Stomach (tissue), 9 donors: Measurements from ENCODE around the gene MIPEP. TPM values are rescaled to one million over a fixed set of nuclear protein-coding genes. Genes with fewer than 3 reads are reported as not detected.

ENCODE experiments used
- DNase-seq, 2 donors: peaks; one replicate each; pipeline versions ENCODE4 v3.0.0 to v3.0.0-alpha.2; 2013 to 2019
- H3K27ac ChIP-seq, 5 donors: fragments of 200-600 bp in 4 of 5; sonication (generic) in 4 of 5; one replicate each; pipeline ENCODE4 v1.5.1; 2013 to 2019; ENCODE audit warnings: mild to moderate bottlenecking in 1 of 5, moderate library complexity in 1 of 5
- H3K27me3 ChIP-seq, 3 donors: fragments of 200-600 bp; sonication (generic); one replicate each; pipeline ENCODE4 v1.5.1; 2017 to 2019; ENCODE audit warnings: mixed run types in 1 of 3
- H3K36me3 ChIP-seq, 4 donors: fragments of 200-600 bp; sonication (generic); 1 replicate in 3 of 4; 2 replicates in 1 of 4; pipeline ENCODE4 v1.5.1; 2016 to 2019
- H3K4me1 ChIP-seq, 4 donors: fragments of 200-600 bp; sonication (generic); one replicate each; pipeline ENCODE4 v1.5.1; 2016 to 2019
- H3K4me3 ChIP-seq, 4 donors: fragments of 200-600 bp; sonication (generic) in 3 of 4; one replicate each; pipeline ENCODE4 v1.5.1; 2016 to 2019; ENCODE audit warnings: mild to moderate bottlenecking in 1 of 4
- H3K9me3 ChIP-seq, 4 donors: fragments of 200-600 bp; sonication (generic); one replicate each; pipeline ENCODE4 v1.5.1; 2016 to 2019
- EP300 ChIP-seq: sonication (generic); formaldehyde crosslinking; IDR thresholded peaks from one replicate; pipeline ENCODE4 v1.6.1; 2017; ENCODE audit warnings: antibody characterized with exemption
- POLR2A ChIP-seq, 4 donors: fragments of 450-650 bp; IDR thresholded peaks; one replicate each; pipeline ENCODE4 v1.6.1; 2016; ENCODE audit warnings: antibody characterized with exemption in 4 of 4, control low read depth in 2 of 4, mild to moderate bottlenecking in 1 of 4, moderate library complexity in 1 of 4
- POLR2AphosphoS5 ChIP-seq, 3 donors: sonication (generic); formaldehyde crosslinking; IDR thresholded peaks; one replicate each; pipeline ENCODE4 v1.6.1; 2016; ENCODE audit warnings: antibody characterized with exemption in 3 of 3
- WGBS, 5 donors: extraction: QIAGEN DNeasy Blood & Tissue Kit in 3 of 5; methylation state at CpG; one replicate each; pipeline versions ENCODE4 v1.1.5 to v1.1.7; 2013 to 2018; 5-methylcytosine and 5-hydroxymethylcytosine counted together
- intact Hi-C: fragments of 100-400 bp; cut with DNase I; formaldehyde crosslinking; loops from one replicate; pipeline ENCODE4 v1.15.1; 2023; ENCODE audit warnings: low total_unique reads
- polyA plus RNA-seq, 3 donors: library from polyadenylated mRNA; stranded (reverse); fragments of 200-250 nt; gene quantifications; one replicate each; pipeline ENCODE4 v1.2.3, GENCODE V29; 2013
- total RNA-seq, 5 donors: library from RNA; depleted of rRNA; stranded (reverse); fragments of >200 nt; gene quantifications; one replicate each; pipeline versions ENCODE4 v1.1.0 to v1.2.3, GENCODE V29; 2014 to 2016
- TF ChIP-seq, protein P1 (sequence below), 7 experiments: fragments of 450-650 bp in 4 of 7; fragments of 200-600 bp in 3 of 7; sonication (generic) in 3 of 7; IDR thresholded peaks; one replicate each; pipeline ENCODE4 v1.5.1; 2016 to 2019; ENCODE audit warnings: antibody characterized with exemption in 7 of 7, control low read depth in 2 of 7, mild to moderate bottlenecking in 1 of 7
- donor health status: healthy with polysubstance abuse.
- donor health status: Bipolar disorder and iron deficiency.
- donor health status: healthy.

The MIPEP gene
- total and polyA plus RNA-seq, 8 donors = 1.2 to 43.2 (median 15.2) TPM

- intact Hi-C loops = no loop called here
Observed at GRCh38 chr13:23866420-23867026, 22.7 kb downstream of the MIPEP start.

DNA sequence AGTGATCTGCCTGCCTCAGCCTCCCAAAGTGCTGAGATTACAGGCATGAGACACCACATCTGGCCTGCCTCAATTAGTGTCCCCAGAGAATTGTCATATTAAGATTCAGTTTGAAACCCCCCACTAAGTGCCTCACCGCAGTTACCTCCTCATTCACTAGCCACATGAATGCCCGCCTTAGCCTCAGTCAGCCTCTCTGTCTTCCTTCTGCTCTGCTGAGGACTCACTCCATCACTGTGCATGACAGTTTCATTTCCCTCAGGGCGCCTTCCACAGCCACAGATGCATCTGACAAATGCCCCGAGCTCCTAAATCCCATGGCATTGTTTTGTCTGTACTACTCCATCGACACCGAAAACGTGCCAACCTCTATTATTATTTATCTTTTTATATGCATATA, 23.3 kb downstream of the MIPEP start:
- H3K27ac ChIP-seq = no peak overlapping the region
- peaks cover 5 to 18% (median 12%) of the 10 kb centered on the region in 4 donors for H3K36me3 ChIP-seq
- peaks cover 0 to 19% (median 0%) of the 10 kb centered on the region in 4 donors for H3K4me1 ChIP-seq
- WGBS, 5 donors = 91 to 96% (median 93%) methylated on average over 7 of the region's 7 CpGs
- no peak for TF ChIP-seq POLR2A (IDR thresholded peaks at IDR 0.05)
- no peak for TF ChIP-seq POLR2AphosphoS5 (IDR thresholded peaks at IDR 0.05)
- TF ChIP-seq EP300 = no peak
- H3K4me3 ChIP-seq = no peak overlapping the region
- intact Hi-C loops = no loop called here
- no peak for DNase-seq
- H3K27me3 ChIP-seq = no peaks in the 10 kb centered on the region
- no peaks in the 10 kb centered on the region for H3K9me3 ChIP-seq

More at GRCh38 chr13:23866420-23867026, 22.7 kb downstream of the MIPEP start:
- 55 to 83% (median 58%) methylated on average over 9 of the region's 9 CpGs for WGBS, 5 donors
- TF ChIP-seq POLR2AphosphoS5 (IDR thresholded peaks at IDR 0.05) = no peak
- no peak for TF ChIP-seq POLR2A (IDR thresholded peaks at IDR 0.05)
- TF ChIP-seq, protein P1, sequence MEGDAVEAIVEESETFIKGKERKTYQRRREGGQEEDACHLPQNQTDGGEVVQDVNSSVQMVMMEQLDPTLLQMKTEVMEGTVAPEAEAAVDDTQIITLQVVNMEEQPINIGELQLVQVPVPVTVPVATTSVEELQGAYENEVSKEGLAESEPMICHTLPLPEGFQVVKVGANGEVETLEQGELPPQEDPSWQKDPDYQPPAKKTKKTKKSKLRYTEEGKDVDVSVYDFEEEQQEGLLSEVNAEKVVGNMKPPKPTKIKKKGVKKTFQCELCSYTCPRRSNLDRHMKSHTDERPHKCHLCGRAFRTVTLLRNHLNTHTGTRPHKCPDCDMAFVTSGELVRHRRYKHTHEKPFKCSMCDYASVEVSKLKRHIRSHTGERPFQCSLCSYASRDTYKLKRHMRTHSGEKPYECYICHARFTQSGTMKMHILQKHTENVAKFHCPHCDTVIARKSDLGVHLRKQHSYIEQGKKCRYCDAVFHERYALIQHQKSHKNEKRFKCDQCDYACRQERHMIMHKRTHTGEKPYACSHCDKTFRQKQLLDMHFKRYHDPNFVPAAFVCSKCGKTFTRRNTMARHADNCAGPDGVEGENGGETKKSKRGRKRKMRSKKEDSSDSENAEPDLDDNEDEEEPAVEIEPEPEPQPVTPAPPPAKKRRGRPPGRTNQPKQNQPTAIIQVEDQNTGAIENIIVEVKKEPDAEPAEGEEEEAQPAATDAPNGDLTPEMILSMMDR (IDR thresholded peaks at IDR 0.05) = no peak
- no peak for TF ChIP-seq EP300
- H3K36me3 ChIP-seq = peaks cover 4 to 11% (median 6%) of the 10 kb centered on the region in 4 donors
- peaks cover 0 to 24% (median 0%) of the 10 kb centered on the region in 4 donors for H3K4me1 ChIP-seq
- H3K27ac ChIP-seq = no peak overlapping the region
- H3K9me3 ChIP-seq = no peaks in the 10 kb centered on the region
- no peak overlapping the region for H3K4me3 ChIP-seq
- no peaks in the 10 kb centered on the region for H3K27me3 ChIP-seq
- peak in 1 of 2 donors; percentile 37 for DNase-seq

GRCh38 chr13:23865026-23865425, 24.2 kb downstream of the MIPEP start:
- intact Hi-C loops = no loop called here
- 13 to 50% (median 40%) methylated on average over 1 of the region's 1 CpG for WGBS, 5 donors

GRCh38 chr13:23861310-23861709, 27.9 kb downstream of the MIPEP start:
- intact Hi-C loops = no loop called here
- peaks cover 0 to 4% (median 0%) of the 10 kb centered on the region in 4 donors for H3K4me1 ChIP-seq
- H3K9me3 ChIP-seq = no peaks in the 10 kb centered on the region
- no peak for TF ChIP-seq EP300
- TF ChIP-seq, protein P1 (IDR thresholded peaks at IDR 0.05) = no peak
- TF ChIP-seq POLR2A (IDR thresholded peaks at IDR 0.05) = no peak
- no peak for TF ChIP-seq POLR2AphosphoS5 (IDR thresholded peaks at IDR 0.05)
- no peak for DNase-seq
- H3K4me3 ChIP-seq = no peak overlapping the region
- no peaks in the 10 kb centered on the region for H3K27me3 ChIP-seq
- peaks cover 5 to 31% (median 20%) of the 10 kb centered on the region in 4 donors for H3K36me3 ChIP-seq
- 83 to 98% (median 93%) methylated on average over 2 of the region's 2 CpGs for WGBS, 5 donors
- H3K27ac ChIP-seq = no peak overlapping the region

More at GRCh38 chr13:23865026-23865425, 24.2 kb downstream of the MIPEP start:
- H3K4me3 ChIP-seq = no peak overlapping the region
- peaks cover 5 to 22% (median 14%) of the 10 kb centered on the region in 4 donors for H3K36me3 ChIP-seq
- peaks cover 0 to 13% (median 0%) of the 10 kb centered on the region in 4 donors for H3K4me1 ChIP-seq
- no peak for DNase-seq
- H3K27me3 ChIP-seq = no peaks in the 10 kb centered on the region
- no peak overlapping the region for H3K27ac ChIP-seq
- TF ChIP-seq POLR2AphosphoS5 (IDR thresholded peaks at IDR 0.05) = no peak
- H3K9me3 ChIP-seq = no peaks in the 10 kb centered on the region

DNA sequence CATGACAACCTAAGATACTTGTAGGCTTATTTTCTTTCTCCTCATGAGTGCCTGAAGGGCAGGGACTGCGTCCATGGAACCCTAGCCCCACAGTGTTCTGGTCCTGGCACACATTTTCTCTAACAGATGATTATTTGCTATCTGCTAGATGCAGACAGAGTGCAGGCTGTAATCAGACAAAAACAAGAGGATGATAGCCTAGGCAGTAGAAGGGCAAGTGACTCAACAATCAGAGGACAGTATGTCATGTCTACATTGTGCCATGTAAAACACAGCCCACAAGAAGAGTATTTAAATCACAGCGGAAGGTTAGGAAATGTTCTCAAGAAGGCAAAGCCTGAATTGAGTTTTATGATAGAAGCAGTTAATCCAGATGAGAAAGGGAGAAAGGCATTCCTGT, 29.3 kb downstream of the MIPEP start:
- Histone ChIP-seq H3K27me3 (no peaks in the 10 kb centered on the region), H3K27ac (no peak overlapping the region), H3K4me3 (no peak overlapping the region), H3K36me3 (peaks cover 8 to 38% (median 24%) of the 10 kb centered on the region in 4 donors), H3K4me1 (no peaks in the 10 kb centered on the region), H3K9me3 (no peaks in the 10 kb centered on the region)
- no peak for TF ChIP-seq POLR2AphosphoS5 (IDR thresholded peaks at IDR 0.05)
- DNase-seq = no peak
- WGBS, 5 donors = 86 to 98% (median 95%) methylated on average over 2 of the region's 2 CpGs
- intact Hi-C loops = no loop called here

- Histone ChIP-seq H3K4me3 (no peak overlapping the region), H3K36me3 (peaks cover 8 to 43% (median 25%) of the 10 kb centered on the region in 4 donors)
- intact Hi-C loops = no loop called here
Observed at GRCh38 chr13:23859455-23859854, 29.7 kb downstream of the MIPEP start.

More at GRCh38 chr13:23859455-23859854, 29.7 kb downstream of the MIPEP start:
- Histone ChIP-seq H3K9me3 (no peaks in the 10 kb centered on the region), H3K27ac (no peak overlapping the region), H3K4me1 (no peaks in the 10 kb centered on the region), H3K27me3 (no peaks in the 10 kb centered on the region)
- TF ChIP-seq POLR2A (IDR thresholded peaks at IDR 0.05) (no peak), EP300 (no peak), POLR2AphosphoS5 (IDR thresholded peaks at IDR 0.05) (no peak)
- TF ChIP-seq, protein P1 (IDR thresholded peaks at IDR 0.05) = no peak
- DNase-seq = no peak
